Mesenchymal stem cell (in vitro differentiated cells and primary cell): ENCODE results near the gene FOSL2.

Experiments used
- DNase-seq: peaks from one replicate; pipeline ENCODE4 v3.0.0-alpha.2; 2013
- H2AFZ ChIP-seq: one replicate; pipeline ENCODE4 v1.6.1; 2013; ENCODE audit warnings: low read depth, mild to moderate bottlenecking, control low read depth, inconsistent platforms, low read length, moderate library complexity
- H2AK5ac ChIP-seq: 2 replicates; pipeline ENCODE4 v1.6.1; 2013; ENCODE audit warnings: low read length, moderate library complexity, mild to moderate bottlenecking, inconsistent platforms; ENCODE audit not compliant: severe bottlenecking
- H2BK120ac ChIP-seq: one replicate; pipeline ENCODE4 v1.6.1; 2013; ENCODE audit warnings: low read depth, mild to moderate bottlenecking, inconsistent platforms, low read length, moderate library complexity
- H2BK12ac ChIP-seq, 2 experiments: one replicate each; pipeline ENCODE4 v1.6.1; 2013; ENCODE audit warnings: inconsistent platforms in 2 of 2, low read length in 2 of 2, mild to moderate bottlenecking in 2 of 2, moderate library complexity in 2 of 2, control low read depth in 1 of 2
- H2BK15ac ChIP-seq: one replicate; pipeline ENCODE4 v1.6.1; 2013; ENCODE audit warnings: mild to moderate bottlenecking, low read depth, inconsistent platforms; ENCODE audit not compliant: poor library complexity, severe bottlenecking
- H2BK5ac ChIP-seq: 2 replicates; pipeline ENCODE4 v1.6.1; 2013; ENCODE audit warnings: low read depth, mild to moderate bottlenecking, low read length, control low read depth, inconsistent platforms; ENCODE audit not compliant: poor library complexity, severe bottlenecking
- H3K14ac ChIP-seq, 2 experiments: one replicate each; pipeline ENCODE4 v1.6.1; 2013; ENCODE audit warnings: inconsistent platforms in 2 of 2, low read length in 2 of 2, control low read depth in 1 of 2, mild to moderate bottlenecking in 1 of 2, moderate library complexity in 1 of 2
- H3K18ac ChIP-seq, 2 experiments: one replicate each; pipeline ENCODE4 v1.6.1; 2013; ENCODE audit warnings: inconsistent platforms in 2 of 2, low read length in 2 of 2, control low read depth in 1 of 2, low read depth in 1 of 2, mild to moderate bottlenecking in 1 of 2
- H3K23ac ChIP-seq, 2 experiments: one replicate each; pipeline ENCODE4 v1.6.1; 2013; ENCODE audit warnings: inconsistent platforms in 2 of 2, low read length in 2 of 2, mild to moderate bottlenecking in 2 of 2, moderate library complexity in 2 of 2, control low read depth in 1 of 2
- H3K27ac ChIP-seq: 2 replicates; pipeline ENCODE4 v1.5.1; 2013; ENCODE audit warnings: mild to moderate bottlenecking, moderate library complexity, low read length, control low read depth, inconsistent platforms; ENCODE audit not compliant: poor library complexity, severe bottlenecking
- H3K27me3 ChIP-seq, 2 experiments: 2 replicates each; pipeline versions ENCODE4 v1.6.1 to v1.7.0; 2013; ENCODE audit warnings: low read length in 2 of 2, mild to moderate bottlenecking in 2 of 2, moderate library complexity in 2 of 2, control low read depth in 1 of 2, inconsistent platforms in 1 of 2; ENCODE audit not compliant: control insufficient read depth in 1 of 2, insufficient read depth in 1 of 2
- H3K36me3 ChIP-seq, 2 experiments: 2 replicates each; pipeline versions ENCODE4 v1.6.1 to v1.7.0; 2013; ENCODE audit warnings: low read length in 2 of 2, control low read depth in 1 of 2, inconsistent platforms in 1 of 2, low read depth in 1 of 2, mild to moderate bottlenecking in 1 of 2; ENCODE audit not compliant: insufficient read depth in 2 of 2, control insufficient read depth in 1 of 2
- H3K4ac ChIP-seq, 2 experiments: one replicate each; pipeline ENCODE4 v1.6.1; 2013; ENCODE audit warnings: inconsistent platforms in 2 of 2, low read length in 2 of 2, mild to moderate bottlenecking in 2 of 2, moderate library complexity in 2 of 2, control low read depth in 1 of 2, low read depth in 1 of 2
- H3K4me1 ChIP-seq: 2 replicates; pipeline ENCODE4 v1.6.1; 2013; ENCODE audit warnings: low read depth, low read length, control low read depth; ENCODE audit not compliant: control insufficient read depth, insufficient read depth
- H3K4me2 ChIP-seq: 2 replicates; pipeline ENCODE4 v1.6.1; 2013; ENCODE audit warnings: low read length, mild to moderate bottlenecking, inconsistent platforms; ENCODE audit not compliant: poor library complexity, severe bottlenecking
- H3K4me3 ChIP-seq, 2 experiments: 2 replicates each; pipeline versions ENCODE4 v1.5.1 to v1.7.0; 2013; ENCODE audit warnings: low read length in 2 of 2, mild to moderate bottlenecking in 2 of 2, control low read depth in 1 of 2, low read depth in 1 of 2; ENCODE audit not compliant: insufficient read depth in 1 of 2
- H3K79me1 ChIP-seq: replicated peaks from 2 replicates; pipeline ENCODE4 v1.6.1; 2013; ENCODE audit warnings: mild to moderate bottlenecking, control low read depth, low read length, inconsistent platforms; ENCODE audit not compliant: poor library complexity, severe bottlenecking
- H3K9ac ChIP-seq: 2 replicates; pipeline ENCODE4 v1.7.0; 2013; ENCODE audit warnings: mild to moderate bottlenecking, low read length, moderate library complexity
- H3K9me3 ChIP-seq: 2 replicates; pipeline ENCODE4 v1.7.0; 2013; ENCODE audit warnings: mild to moderate bottlenecking, low read length; ENCODE audit not compliant: control insufficient read depth
- H4K8ac ChIP-seq: one replicate; pipeline ENCODE4 v1.6.1; 2013; ENCODE audit warnings: inconsistent platforms, mild to moderate bottlenecking, low read length, moderate library complexity
- H4K91ac ChIP-seq: one replicate; pipeline ENCODE4 v1.6.1; 2013; ENCODE audit warnings: mild to moderate bottlenecking, low read length, inconsistent platforms
- WGBS: methylation state at CpG from one replicate; pipeline ENCODE4 v1.1.7; 2013; ENCODE audit warnings: mixed read lengths; 5-methylcytosine and 5-hydroxymethylcytosine counted together

FOSL2 gene

DNA sequence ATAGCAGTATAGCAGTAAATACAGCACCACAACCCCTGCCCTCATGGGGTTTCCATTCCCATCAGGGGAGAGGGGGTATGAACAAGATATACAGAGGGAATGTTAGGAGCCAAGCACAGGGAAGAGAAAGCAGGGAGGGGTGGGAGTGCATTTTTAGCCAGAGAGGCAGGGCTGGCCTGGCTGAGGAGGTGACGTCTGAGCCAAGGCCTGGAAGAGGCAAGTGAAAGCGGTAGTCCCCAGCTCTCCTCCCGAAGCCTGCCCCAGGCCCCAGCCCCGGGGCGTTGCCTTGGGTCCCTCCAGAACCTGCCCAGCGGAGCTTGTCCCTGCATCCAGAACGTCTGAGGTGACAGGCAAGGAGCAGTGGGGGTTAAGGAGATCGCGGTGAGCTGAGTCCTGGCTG is 45.1 kb upstream of the FOSL2 start:
- H3K4ac ChIP-seq, result no peak overlapping the region
- peak overlapping the region; percentile 71 for H3K9ac ChIP-seq
- H2AFZ ChIP-seq, result no peak overlapping the region
- H3K4me2 ChIP-seq, result no peak overlapping the region
- peak overlapping the region; percentile 30 for H4K91ac ChIP-seq
- peak overlapping the region; percentile 15 for H2BK15ac ChIP-seq
- no peak overlapping the region for H4K8ac ChIP-seq
- H2BK5ac ChIP-seq, result no peak overlapping the region
- H3K36me3 ChIP-seq, result no peaks in the 10 kb centered on the region
- H3K4me1 ChIP-seq, result peaks cover 9% of the 10 kb centered on the region
- peak overlapping the region in 1 of 2 experiments; percentile 19 for H3K14ac ChIP-seq
- peak overlapping the region in 1 of 2 experiments; percentile 15 for H3K4me3 ChIP-seq
- no peaks in the 10 kb centered on the region for H3K79me1 ChIP-seq
- WGBS, result 89% methylated on average over 8 of the region's 9 CpGs
- no peak for DNase-seq
- H3K27me3 ChIP-seq, result no peaks in the 10 kb centered on the region
- peak overlapping the region; percentile 37 to 40 for H3K18ac ChIP-seq
- H3K23ac ChIP-seq, result no peak overlapping the region
- H3K27ac ChIP-seq, result no peak overlapping the region
- peak overlapping the region; percentile 29 to 75 for H2BK12ac ChIP-seq
- no peaks in the 10 kb centered on the region for H3K9me3 ChIP-seq
- no peak overlapping the region for H2AK5ac ChIP-seq
- H2BK120ac ChIP-seq, result no peak overlapping the region

DNA sequence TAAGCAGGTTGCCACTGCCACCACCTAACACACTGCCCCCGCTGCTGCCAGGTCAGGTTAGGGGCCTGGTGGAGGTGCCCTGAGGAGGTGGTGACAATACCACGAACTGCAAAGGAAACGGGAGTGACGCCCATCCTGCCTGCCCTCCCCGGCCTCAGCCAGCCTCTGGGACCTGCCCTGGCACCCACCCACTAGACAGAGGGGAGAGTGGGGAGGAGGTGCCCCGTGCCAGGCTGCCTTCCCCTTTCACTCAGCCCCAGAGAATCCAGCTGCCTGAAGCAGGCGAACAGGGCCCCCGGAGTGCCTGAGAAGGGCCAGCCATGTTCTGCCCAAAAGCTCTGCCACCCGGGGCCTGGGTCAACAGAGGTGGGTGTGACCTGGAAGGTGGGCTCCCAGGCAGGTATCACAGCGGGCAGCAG is 44.5 kb upstream of the FOSL2 start:
- H3K23ac ChIP-seq, result no peak overlapping the region
- H3K27me3 ChIP-seq, result no peaks in the 10 kb centered on the region
- H2BK5ac ChIP-seq, result no peak overlapping the region
- H2BK12ac ChIP-seq, result peak overlapping the region; percentile 29 to 75
- no peak overlapping the region for H3K4me3 ChIP-seq
- 94% methylated on average over 10 of the region's 10 CpGs for WGBS
- no peaks in the 10 kb centered on the region for H3K79me1 ChIP-seq
- no peak for DNase-seq
- peak overlapping the region in 1 of 2 experiments; percentile 40 for H3K18ac ChIP-seq
- H3K9ac ChIP-seq, result peak overlapping the region; percentile 71
- no peak overlapping the region for H3K4ac ChIP-seq
- H3K36me3 ChIP-seq, result no peaks in the 10 kb centered on the region
- H2AK5ac ChIP-seq, result no peak overlapping the region
- no peak overlapping the region for H3K27ac ChIP-seq
- peak overlapping the region in 1 of 2 experiments; percentile 19 for H3K14ac ChIP-seq
- H3K4me1 ChIP-seq, result peaks cover 10% of the 10 kb centered on the region
- H2BK120ac ChIP-seq, result no peak overlapping the region
- no peak overlapping the region for H2AFZ ChIP-seq
- H3K4me2 ChIP-seq, result no peak overlapping the region
- peak overlapping the region; percentile 15 for H2BK15ac ChIP-seq
- no peaks in the 10 kb centered on the region for H3K9me3 ChIP-seq
- H4K91ac ChIP-seq, result peak overlapping the region; percentile 63
- peak overlapping the region; percentile 20 for H4K8ac ChIP-seq

DNA sequence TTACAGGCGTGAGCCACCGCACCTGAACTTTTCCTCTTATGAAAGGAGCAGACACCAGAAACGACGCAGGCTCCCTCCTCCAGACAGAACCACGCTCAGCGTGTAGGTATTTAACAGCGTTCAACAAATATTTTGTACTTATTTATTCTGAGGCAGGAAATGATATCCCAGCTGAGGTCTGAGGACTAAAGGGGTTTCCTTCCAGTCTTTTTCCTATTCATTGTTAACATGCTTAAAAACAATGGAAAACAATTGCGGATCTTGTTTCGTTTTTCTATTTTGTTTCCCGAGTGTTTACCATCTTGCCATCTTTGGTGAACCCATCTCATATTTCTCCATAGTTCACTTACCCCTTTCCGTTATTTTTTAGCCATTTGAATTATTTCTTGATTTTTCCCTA is 43.7 kb upstream of the FOSL2 start:
- 92% methylated on average over 11 of the region's 11 CpGs for WGBS

DNA sequence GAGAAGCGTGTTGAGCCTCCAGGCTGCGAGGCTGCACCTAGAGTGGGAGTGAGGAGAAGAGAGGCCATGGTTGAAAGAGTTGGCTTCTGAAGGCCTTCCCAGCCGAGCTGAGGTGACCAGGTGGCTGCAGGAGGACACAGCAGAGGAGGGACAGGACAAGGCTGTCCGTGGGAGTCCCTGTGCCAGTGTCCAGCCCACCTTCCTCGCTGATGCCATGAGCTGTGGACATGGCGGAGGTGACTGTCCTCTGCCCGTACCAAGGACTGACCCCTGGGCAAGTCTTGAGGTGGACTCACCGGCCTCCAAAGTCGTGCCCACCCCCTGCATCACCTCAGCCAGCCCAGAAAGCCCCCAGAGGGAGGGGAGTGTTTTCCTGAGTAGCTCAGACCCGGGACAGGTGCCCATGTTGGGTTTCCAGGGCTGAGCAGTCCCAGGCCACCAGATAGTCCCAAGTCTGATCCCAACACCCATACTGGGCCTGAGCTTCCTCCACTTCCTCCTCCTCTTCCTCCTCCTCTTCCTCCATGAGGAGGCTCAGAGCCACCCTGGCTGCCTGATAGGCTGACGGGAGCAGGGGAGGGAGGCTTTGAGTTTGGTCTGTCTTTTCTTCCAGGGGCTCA is 43.0 kb upstream of the FOSL2 start:
- Histone ChIP-seq H4K91ac (peak overlapping the region; percentile 84), H3K27ac (no peak overlapping the region), H3K4me1 (peaks cover 7% of the 10 kb centered on the region), H2BK12ac (peak overlapping the region; percentile 51 to 79), H4K8ac (peak overlapping the region; percentile 27), H3K9ac (no peak overlapping the region), H2AK5ac (peak overlapping the region; percentile 37), H3K4me2 (no peak overlapping the region), H3K36me3 (no peaks in the 10 kb centered on the region), H3K4me3 (no peak overlapping the region), H2AFZ (no peak overlapping the region), H3K14ac (peak overlapping the region in 1 of 2 experiments; percentile 53), H3K79me1 (no peaks in the 10 kb centered on the region), H3K23ac (no peak overlapping the region), H3K9me3 (no peaks in the 10 kb centered on the region), H2BK15ac (no peak overlapping the region), H3K18ac (peak overlapping the region in 1 of 2 experiments; percentile 18), H3K4ac (no peak overlapping the region), H2BK5ac (no peak overlapping the region), H2BK120ac (no peak overlapping the region), H3K27me3 (no peaks in the 10 kb centered on the region)
- WGBS, result 93% methylated on average over 7 of the region's 11 CpGs
- DNase-seq, result no peak

More for the DNA sequence above, 43.7 kb upstream of the FOSL2 start:
- Histone ChIP-seq H3K4ac (no peak overlapping the region), H4K91ac (no peak overlapping the region), H4K8ac (no peak overlapping the region), H2AFZ (no peak overlapping the region), H3K14ac (no peak overlapping the region), H3K4me3 (no peak overlapping the region), H2BK12ac (no peak overlapping the region), H3K9me3 (no peaks in the 10 kb centered on the region), H2BK15ac (no peak overlapping the region), H3K18ac (no peak overlapping the region), H2AK5ac (no peak overlapping the region), H2BK5ac (no peak overlapping the region), H3K4me2 (no peak overlapping the region), H2BK120ac (no peak overlapping the region), H3K9ac (no peak overlapping the region), H3K79me1 (no peaks in the 10 kb centered on the region), H3K4me1 (peaks cover 8% of the 10 kb centered on the region), H3K27me3 (no peaks in the 10 kb centered on the region), H3K27ac (no peak overlapping the region), H3K36me3 (no peaks in the 10 kb centered on the region), H3K23ac (no peak overlapping the region)
- DNase-seq, result no peak
